Thyroid gland (tissue), 4 donors: ENCODE results near the gene SYT15.
"Not testable (repeated sequence)": the region's sequence is repeated elsewhere in the genome, so short reads cannot be mapped to it uniquely, and the experiment has no call there.

ENCODE experiments used
- CTCF ChIP-seq, 6 experiments: fragments of 200-600 bp in 3 of 6; fragments of 450-650 bp in 3 of 6; sonication (generic) in 3 of 6; IDR thresholded peaks; one replicate each; pipeline ENCODE4 v1.5.1; 2016 to 2019; ENCODE audit warnings: antibody characterized with exemption in 6 of 6, mild to moderate bottlenecking in 2 of 6, inconsistent platforms in 1 of 6, moderate library complexity in 1 of 6
- POLR2A ChIP-seq, 2 donors: fragments of 450-650 bp; IDR thresholded peaks; one replicate each; pipeline ENCODE4 v1.6.1; 2017; ENCODE audit warnings: antibody characterized with exemption in 2 of 2, mild to moderate bottlenecking in 2 of 2, moderate library complexity in 1 of 2

GRCh38 chr10:46585246-46585645 lies 6.3 kb downstream of the SYT15 start:
- TF ChIP-seq CTCF, POLR2A (IDR thresholded peaks at IDR 0.05): not testable (repeated sequence)
